GM18526 (cell line): ENCODE measurements around the gene TTC33.

Experiments
- POLR2A ChIP-seq: IDR thresholded peaks from 3 replicates; pipeline ENCODE4 v1.6.1; 2011; ENCODE audit not compliant: insufficient read length; ENCODE audit errors: extremely low read depth

Gene TTC33

GRCh38 chr5:40578501-40579451 is 177.0 kb downstream of the TTC33 start:
- no peak for TF ChIP-seq POLR2A

- TF ChIP-seq POLR2A: no peak
Measured at GRCh38 chr5:40577718-40578117, 178.0 kb downstream of the TTC33 start.

- TF ChIP-seq POLR2A: no peak
Measured at GRCh38 chr5:40575921-40576320, 179.8 kb downstream of the TTC33 start.

GRCh38 chr5:40575411-40575810 is 180.3 kb downstream of the TTC33 start:
- no peak for TF ChIP-seq POLR2A

GRCh38 chr5:40572937-40573336 is 182.8 kb downstream of the TTC33 start:
- no peak for TF ChIP-seq POLR2A

GRCh38 chr5:40572391-40572790 is 183.4 kb downstream of the TTC33 start:
- TF ChIP-seq POLR2A: no peak

- TF ChIP-seq POLR2A: no peak
Measured at GRCh38 chr5:40571729-40572128, 184.0 kb downstream of the TTC33 start.

- no peak for TF ChIP-seq POLR2A
Measured at GRCh38 chr5:40570408-40571129, 185.2 kb downstream of the TTC33 start.

GRCh38 chr5:40569546-40570270 is 186.1 kb downstream of the TTC33 start:
- TF ChIP-seq POLR2A: no peak

GRCh38 chr5:40568548-40568947 is 187.2 kb downstream of the TTC33 start:
- TF ChIP-seq POLR2A: no peak

GRCh38 chr5:40560474-40561110 is 195.2 kb downstream of the TTC33 start:
- no peak for TF ChIP-seq POLR2A

- TF ChIP-seq POLR2A: no peak
Measured at GRCh38 chr5:40559306-40559705, 196.5 kb downstream of the TTC33 start.

- TF ChIP-seq POLR2A: no peak
Measured at GRCh38 chr5:40557501-40557900, 198.3 kb downstream of the TTC33 start.

GRCh38 chr5:40556811-40557210 is 198.9 kb downstream of the TTC33 start:
- no peak for TF ChIP-seq POLR2A

GRCh38 chr5:40555886-40556285 is 199.9 kb downstream of the TTC33 start:
- TF ChIP-seq POLR2A: no peak
